PC-3 (cell line): ENCODE results near the gene CD99. TPM values are rescaled to one million over a fixed set of nuclear protein-coding genes. Genes with fewer than 3 reads are reported as not detected.
"Not testable (repeated sequence)": the region's sequence is repeated elsewhere in the genome, so short reads cannot be mapped to it uniquely, and the experiment has no call there.

ENCODE experiments used
- ATAC-seq: fragments of 200-7000 bp; cut with Tn5 transposase; 2 replicates; pipeline ENCODE4 v1.9.1; 2020; ENCODE audit warnings: mild to moderate bottlenecking, moderate library complexity
- BruUV-seq: library from RNA; stranded (reverse); fragments of 400-500 nt; replicated peaks from 2 replicates; lab custom pipeline; 2021; lab: Mats Ljungman, UMichigan
- CTCF ChIA-PET: fragments of 300-600 bp; sonication (Branson Sonifier 250); formaldehyde crosslinking; loops from one replicate; lab custom pipeline; 2022; ENCODE audit warnings: antibody characterized with exemption; lab: Charles Lee
- POLR2A ChIA-PET: fragments of 300-600 bp; sonication (Branson Sonifier 250); formaldehyde crosslinking; loops from one replicate; lab custom pipeline; 2022; ENCODE audit warnings: antibody characterized with exemption; ENCODE audit not compliant: unreplicated experiment; lab: Charles Lee
- DNase-seq: peaks from one replicate; pipeline ENCODE4 v3.0.0-alpha.2; 2015
- H2AFZ ChIP-seq: fragments of 300-600 bp; sonication (generic); 2 replicates; pipeline ENCODE4 v1.6.0; 2016; ENCODE audit warnings: antibody characterized with exemption, low read length
- H3F3A ChIP-seq: fragments of 300-600 bp; sonication (generic); one replicate; pipeline ENCODE4 v1.6.0; 2017; ENCODE audit warnings: antibody characterized with exemption, low read length, control low read depth, mild to moderate bottlenecking; ENCODE audit not compliant: unreplicated experiment
- H3K27ac ChIP-seq: fragments of 300-600 bp; sonication (generic); 2 replicates; pipeline ENCODE4 v1.5.1; 2016; ENCODE audit warnings: mild to moderate bottlenecking, low read length
- H3K27me3 ChIP-seq: fragments of 300-600 bp; sonication (generic); 2 replicates; pipeline ENCODE4 v1.6.1; 2016; ENCODE audit warnings: low read length, mixed read lengths
- H3K36me3 ChIP-seq: fragments of 300-600 bp; sonication (generic); 2 replicates; pipeline ENCODE4 v1.6.1; 2016; ENCODE audit warnings: low read depth, mixed run types, low read length, mixed read lengths
- H3K4me1 ChIP-seq: fragments of 300-600 bp; sonication (generic); 2 replicates; pipeline ENCODE4 v1.5.1; 2016; ENCODE audit warnings: low read length; ENCODE audit not compliant: insufficient read depth
- H3K4me2 ChIP-seq: fragments of 300-600 bp; sonication (generic); 2 replicates; pipeline ENCODE4 v1.6.0; 2016; ENCODE audit warnings: low read length
- H3K4me3 ChIP-seq: fragments of 300-600 bp; sonication (generic); 2 replicates; pipeline ENCODE4 v1.5.1; 2016; ENCODE audit warnings: mild to moderate bottlenecking, low read length, mixed read lengths
- H3K79me2 ChIP-seq: fragments of 300-600 bp; sonication (generic); 2 replicates; pipeline ENCODE4 v1.6.1; 2017; ENCODE audit warnings: low read length, mixed read lengths
- H3K9ac ChIP-seq: fragments of 300-600 bp; sonication (generic); 2 replicates; pipeline ENCODE4 v1.6.0; 2016; ENCODE audit warnings: mild to moderate bottlenecking, low read length
- H3K9me2 ChIP-seq: fragments of 300-600 bp; sonication (generic); replicated peaks from 2 replicates; pipeline ENCODE4 v1.6.1; 2016; ENCODE audit warnings: mixed run types, low read length, mixed read lengths
- H3K9me3 ChIP-seq: fragments of 300-600 bp; sonication (generic); 2 replicates; pipeline ENCODE4 v1.6.1; 2016; ENCODE audit warnings: low read length, mixed read lengths
- H4K20me1 ChIP-seq: fragments of 300-600 bp; sonication (generic); 2 replicates; pipeline ENCODE4 v1.6.1; 2016; ENCODE audit warnings: low read length, mixed read lengths
- EZH2 ChIP-seq: fragments of 300-600 bp; sonication (generic); IDR thresholded peaks from one replicate; pipeline ENCODE4 v1.6.1; 2017; ENCODE audit warnings: antibody characterized with exemption, mild to moderate bottlenecking, low read length; ENCODE audit not compliant: unreplicated experiment
- EZH2phosphoT487 ChIP-seq: fragments of 300-600 bp; sonication (generic); IDR thresholded peaks from 2 replicates; pipeline ENCODE4 v1.6.1; 2018; ENCODE audit warnings: mild to moderate bottlenecking, antibody characterized with exemption, low read length, borderline replicate concordance
- intact Hi-C: fragments of 100-400 bp; cut with micrococcal nuclease; formaldehyde crosslinking; loops from 2 replicates; pipeline ENCODE4 v1.9.0; 2023
- total RNA-seq: library from RNA; depleted of rRNA; stranded (reverse); fragments of >200 nt; gene quantifications from 2 replicates; pipeline ENCODE4 v1.2.3, GENCODE V29; 2014
- TF ChIP-seq, protein P1 (sequence below): fragments of 300-600 bp; sonication (generic); conservative IDR thresholded peaks from 2 replicates; pipeline ENCODE4 v1.5.1; 2017; ENCODE audit warnings: antibody characterized with exemption, low read depth, mild to moderate bottlenecking, low read length

CD99 gene
- total RNA-seq, 1 experiment from 2014 or later: 202 TPM

DNA sequence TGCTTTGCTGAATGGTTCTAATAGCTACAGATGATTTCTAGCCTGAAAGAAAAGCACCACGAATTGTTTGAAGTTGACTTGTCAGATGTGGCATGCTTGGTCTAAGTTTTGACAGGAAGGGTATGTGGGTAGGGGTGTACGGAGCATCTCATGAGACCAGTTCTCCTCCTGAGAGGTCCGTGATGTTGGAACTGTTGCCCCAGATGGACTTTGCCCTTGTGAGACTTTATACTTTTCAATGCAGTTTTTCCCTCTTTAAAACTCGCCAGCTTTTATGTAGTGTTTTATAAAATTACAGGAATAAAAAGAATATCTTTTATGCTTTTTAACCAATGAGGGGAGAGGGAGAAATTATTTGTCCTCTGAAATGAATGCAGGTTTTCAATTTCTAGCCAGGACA, 44.2 kb downstream of the CD99 start:
- no TSS peak for BruUV-seq
- TF ChIP-seq EZH2phosphoT487 (no peak), EZH2 (no peak)
- TF ChIP-seq, protein P1, sequence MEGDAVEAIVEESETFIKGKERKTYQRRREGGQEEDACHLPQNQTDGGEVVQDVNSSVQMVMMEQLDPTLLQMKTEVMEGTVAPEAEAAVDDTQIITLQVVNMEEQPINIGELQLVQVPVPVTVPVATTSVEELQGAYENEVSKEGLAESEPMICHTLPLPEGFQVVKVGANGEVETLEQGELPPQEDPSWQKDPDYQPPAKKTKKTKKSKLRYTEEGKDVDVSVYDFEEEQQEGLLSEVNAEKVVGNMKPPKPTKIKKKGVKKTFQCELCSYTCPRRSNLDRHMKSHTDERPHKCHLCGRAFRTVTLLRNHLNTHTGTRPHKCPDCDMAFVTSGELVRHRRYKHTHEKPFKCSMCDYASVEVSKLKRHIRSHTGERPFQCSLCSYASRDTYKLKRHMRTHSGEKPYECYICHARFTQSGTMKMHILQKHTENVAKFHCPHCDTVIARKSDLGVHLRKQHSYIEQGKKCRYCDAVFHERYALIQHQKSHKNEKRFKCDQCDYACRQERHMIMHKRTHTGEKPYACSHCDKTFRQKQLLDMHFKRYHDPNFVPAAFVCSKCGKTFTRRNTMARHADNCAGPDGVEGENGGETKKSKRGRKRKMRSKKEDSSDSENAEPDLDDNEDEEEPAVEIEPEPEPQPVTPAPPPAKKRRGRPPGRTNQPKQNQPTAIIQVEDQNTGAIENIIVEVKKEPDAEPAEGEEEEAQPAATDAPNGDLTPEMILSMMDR: no peak
- ChIA-PET CTCF (no interaction called here), POLR2A (no interaction called here)
- Histone ChIP-seq H3K9ac (no peak overlapping the region), H3K4me2 (no peak overlapping the region), H3K4me1 (no peaks in the 10 kb centered on the region), H3F3A (no peaks in the 10 kb centered on the region), H3K9me2 (no peaks in the 10 kb centered on the region), H3K9me3 (no peaks in the 10 kb centered on the region), H4K20me1 (no peaks in the 10 kb centered on the region), H3K4me3 (no peak overlapping the region), H3K27ac (no peak overlapping the region), H3K36me3 (no peaks in the 10 kb centered on the region), H3K79me2 (no peaks in the 10 kb centered on the region), H3K27me3 (no peaks in the 10 kb centered on the region), H2AFZ (no peak overlapping the region)
- intact Hi-C loops: no loop called here
- no peak for DNase-seq
- ATAC-seq: no peak

DNA sequence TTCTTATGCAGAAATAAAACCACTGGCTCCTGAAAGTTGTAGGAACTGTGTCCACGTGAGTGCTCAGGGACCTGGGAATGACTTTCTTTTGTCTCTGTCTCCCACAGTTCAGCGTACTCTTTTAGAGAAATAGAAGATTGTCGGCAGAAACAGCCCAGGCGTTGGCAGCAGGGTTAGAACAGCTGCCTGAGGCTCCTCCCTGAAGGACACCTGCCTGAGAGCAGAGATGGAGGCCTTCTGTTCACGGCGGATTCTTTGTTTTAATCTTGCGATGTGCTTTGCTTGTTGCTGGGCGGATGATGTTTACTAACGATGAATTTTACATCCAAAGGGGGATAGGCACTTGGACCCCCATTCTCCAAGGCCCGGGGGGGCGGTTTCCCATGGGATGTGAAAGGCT, 49.6 kb downstream of the CD99 start:
- no peak overlapping the region for H3K9ac ChIP-seq
- no peaks in the 10 kb centered on the region for H3K4me1 ChIP-seq
- no peaks in the 10 kb centered on the region for H3K9me3 ChIP-seq
- DNase-seq (no peak), ATAC-seq (no peak)
- H3F3A ChIP-seq: no peaks in the 10 kb centered on the region
- no peak overlapping the region for H2AFZ ChIP-seq
- no peak overlapping the region for H3K4me2 ChIP-seq
- H3K4me3 ChIP-seq: no peak overlapping the region
- intact Hi-C loops: no loop called here
- no peaks in the 10 kb centered on the region for H3K27me3 ChIP-seq
- no peak for TF ChIP-seq EZH2phosphoT487
- no peaks in the 10 kb centered on the region for H3K9me2 ChIP-seq
- H3K79me2 ChIP-seq: no peaks in the 10 kb centered on the region
- no peak overlapping the region for H3K27ac ChIP-seq
- BruUV-seq: no TSS peak
- no peaks in the 10 kb centered on the region for H3K36me3 ChIP-seq
- H4K20me1 ChIP-seq: no peaks in the 10 kb centered on the region
- CTCF ChIA-PET: no interaction called here
- POLR2A ChIA-PET: no interaction called here

DNA sequence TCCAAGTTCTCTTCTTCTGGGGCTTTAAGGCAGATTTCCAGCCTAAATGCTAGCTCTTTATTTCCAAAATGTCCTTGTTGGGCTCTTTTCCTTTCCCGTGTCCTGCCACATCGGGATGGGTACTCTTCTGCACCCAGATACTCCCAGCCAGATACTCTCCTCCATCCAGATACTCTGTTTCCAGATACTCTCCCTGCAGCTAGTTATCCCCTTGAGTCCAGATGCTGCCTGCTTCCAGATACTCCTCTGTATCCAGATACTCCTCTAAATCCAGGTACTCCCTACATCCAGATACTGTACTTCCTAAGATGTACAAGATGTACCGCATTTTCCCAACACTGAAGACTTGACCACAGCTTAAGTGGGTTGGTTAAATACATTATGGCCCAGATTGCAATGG, 50.3 kb downstream of the CD99 start:
- Histone ChIP-seq H3K27me3 (no peaks in the 10 kb centered on the region), H3K4me2 (no peak overlapping the region), H3K79me2 (no peaks in the 10 kb centered on the region), H3F3A (no peaks in the 10 kb centered on the region), H3K27ac (no peak overlapping the region), H2AFZ (no peak overlapping the region), H3K9ac (no peak overlapping the region), H3K4me1 (no peaks in the 10 kb centered on the region), H3K9me3 (no peaks in the 10 kb centered on the region), H3K9me2 (no peaks in the 10 kb centered on the region), H3K4me3 (no peak overlapping the region), H3K36me3 (no peaks in the 10 kb centered on the region), H4K20me1 (no peaks in the 10 kb centered on the region)
- POLR2A ChIA-PET: no interaction called here
- CTCF ChIA-PET: no interaction called here
- intact Hi-C loops: no loop called here
- ATAC-seq (no peak), DNase-seq (no peak)
- no TSS peak for BruUV-seq
- no peak for TF ChIP-seq EZH2
- no peak for TF ChIP-seq EZH2phosphoT487
- TF ChIP-seq, protein P1: no peak

DNA sequence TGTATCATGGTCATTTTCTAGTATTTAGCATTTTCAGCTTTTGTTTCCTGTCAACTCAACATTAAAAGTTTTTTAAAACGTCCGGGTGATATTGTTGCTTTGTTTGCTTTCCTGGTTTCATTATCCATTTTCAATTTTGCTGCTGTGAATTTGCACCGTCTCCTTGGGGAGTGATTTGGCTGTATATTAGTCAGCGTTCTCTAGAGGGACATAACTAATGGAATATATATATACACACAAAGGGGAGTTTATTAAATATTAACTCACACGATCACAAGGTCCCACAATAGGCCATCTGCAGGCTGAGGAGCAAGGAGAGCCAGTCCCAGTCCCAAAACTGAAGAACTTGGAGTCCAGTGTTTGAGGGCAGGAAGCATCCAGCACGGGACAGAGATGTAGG, 55.2 kb downstream of the CD99 start:
- H3K9me3 ChIP-seq, H2AFZ ChIP-seq, CTCF ChIA-PET, H3K4me3 ChIP-seq, H3K9me2 ChIP-seq, H3K27me3 ChIP-seq, H3K4me2 ChIP-seq, BruUV-seq, ATAC-seq, H3K4me1 ChIP-seq, intact Hi-C loops, H3K79me2 ChIP-seq, POLR2A ChIA-PET, H3K27ac ChIP-seq, H3F3A ChIP-seq, H4K20me1 ChIP-seq, H3K36me3 ChIP-seq, DNase-seq, H3K9ac ChIP-seq: not testable (repeated sequence)
